ENCODE data around the gene GPR176. TPM values are rescaled to one million over a fixed set of nuclear protein-coding genes. Genes with fewer than 3 reads are reported as not detected.

Gene GPR176
- polyA plus RNA-seq, 1 of the 3 experiments (the other 2 are of a cell fraction): 21.9 TPM

DNA sequence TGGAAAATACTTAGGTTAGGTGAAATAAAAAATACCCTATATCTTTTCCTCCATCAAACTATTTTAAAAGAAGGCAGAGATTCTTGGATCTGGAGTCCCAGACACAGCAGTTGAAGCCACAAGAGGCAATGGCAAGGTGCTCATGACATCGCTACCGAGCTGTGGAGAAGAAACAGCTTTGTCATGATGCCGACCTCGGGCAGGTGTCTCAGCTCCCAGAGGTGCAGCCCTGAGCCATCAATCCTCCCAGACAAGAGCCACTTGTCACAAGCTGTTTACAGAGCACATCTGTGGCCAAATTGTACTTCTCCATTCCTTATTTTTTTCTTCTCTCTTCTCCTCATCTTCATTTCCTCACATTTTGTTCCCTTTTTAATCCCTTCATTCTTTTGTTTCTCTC lies 50.8 kb downstream of the GPR176 start:
- Histone ChIP-seq H4K20me1 (ENCODE audit: insufficient read depth) (peaks cover 11% of the 10 kb centered on the region; the same call in 1 of the 2 replicates), H3K79me2 (ENCODE audit: insufficient read depth) (peaks cover 96% of the 10 kb centered on the region), H3K27me3 (ENCODE audit: insufficient read depth) (no peaks in the 10 kb centered on the region), H3K4me3 (ENCODE audit: low read depth in 2 of 2, low read length in 1 of 2) (no peak overlapping the region), H3K9me2 (no peaks in the 10 kb centered on the region), H3K9ac (no peak overlapping the region), H3K27ac (ENCODE audit: low read depth in 2 of 2, low read length in 1 of 2) (no peak overlapping the region), H3K36me3 (replicated peaks in 1 of 2; ENCODE audit: control insufficient read depth in 1 of 2, insufficient read depth in 2 of 2, low read length in 1 of 2) (peaks cover 0 to 11% of the 10 kb centered on the region in 2 experiments), H3K4me2 (no peak overlapping the region), H3K4me1 (ENCODE audit: control insufficient read depth in 1 of 2, insufficient read depth in 2 of 2, low read depth in 1 of 2, low read length in 1 of 2) (no peaks in the 10 kb centered on the region), H3K9me3 (no peaks in the 10 kb centered on the region), H2AFZ (ENCODE audit: low read depth) (no peak overlapping the region), H3F3A (replicated peaks; ENCODE audit: insufficient read depth) (peaks cover 6% of the 10 kb centered on the region)
- DNase-seq: no peak
- 100% methylated on average over 1 of the region's 4 CpGs for WGBS (ENCODE audit: low lambda C conversion rate)
- ChIA-PET POLR2A (interaction anchor here (0.7 kb wide), 1 partner anchor 8 kb away, joined by 3 read pairs; no protein-coding TSS in a partner anchor), CTCF (interaction anchor here (0.7 to 0.8 kb wide), 2 partner anchors 16 to 59 kb away, joined by 3 read pairs; no protein-coding TSS in a partner anchor)
- no peak for TF ChIP-seq ELF1 (IDR thresholded peaks at IDR 0.05)
- TF ChIP-seq RFX5 (IDR thresholded peaks at IDR 0.05; ENCODE audit: low read length): no peak
- TF ChIP-seq FOXM1 (IDR thresholded peaks at IDR 0.05; ENCODE audit: low read depth): no peak
- TF ChIP-seq RXRA (IDR thresholded peaks at IDR 0.05; ENCODE audit: borderline replicate concordance, low read depth): no peak
- TF ChIP-seq, protein P1, sequence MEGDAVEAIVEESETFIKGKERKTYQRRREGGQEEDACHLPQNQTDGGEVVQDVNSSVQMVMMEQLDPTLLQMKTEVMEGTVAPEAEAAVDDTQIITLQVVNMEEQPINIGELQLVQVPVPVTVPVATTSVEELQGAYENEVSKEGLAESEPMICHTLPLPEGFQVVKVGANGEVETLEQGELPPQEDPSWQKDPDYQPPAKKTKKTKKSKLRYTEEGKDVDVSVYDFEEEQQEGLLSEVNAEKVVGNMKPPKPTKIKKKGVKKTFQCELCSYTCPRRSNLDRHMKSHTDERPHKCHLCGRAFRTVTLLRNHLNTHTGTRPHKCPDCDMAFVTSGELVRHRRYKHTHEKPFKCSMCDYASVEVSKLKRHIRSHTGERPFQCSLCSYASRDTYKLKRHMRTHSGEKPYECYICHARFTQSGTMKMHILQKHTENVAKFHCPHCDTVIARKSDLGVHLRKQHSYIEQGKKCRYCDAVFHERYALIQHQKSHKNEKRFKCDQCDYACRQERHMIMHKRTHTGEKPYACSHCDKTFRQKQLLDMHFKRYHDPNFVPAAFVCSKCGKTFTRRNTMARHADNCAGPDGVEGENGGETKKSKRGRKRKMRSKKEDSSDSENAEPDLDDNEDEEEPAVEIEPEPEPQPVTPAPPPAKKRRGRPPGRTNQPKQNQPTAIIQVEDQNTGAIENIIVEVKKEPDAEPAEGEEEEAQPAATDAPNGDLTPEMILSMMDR (IDR thresholded peaks at IDR 0.05): no peak
- TF ChIP-seq JUND (IDR thresholded peaks at IDR 0.05): no peak
- no peak for TF ChIP-seq NRF1 (IDR thresholded peaks at IDR 0.05; ENCODE audit: low read depth, low read length)
- no peak for TF ChIP-seq RAD21 (IDR thresholded peaks at IDR 0.05; ENCODE audit: low read length)
- TF ChIP-seq FOSL2 (IDR thresholded peaks at IDR 0.05; ENCODE audit: borderline replicate concordance, low read depth): no peak
- TF ChIP-seq SIN3A (IDR thresholded peaks at IDR 0.05; ENCODE audit: borderline replicate concordance, low read depth, low read length): no peak
- no peak for TF ChIP-seq GABPA (IDR thresholded peaks at IDR 0.05; ENCODE audit: low read depth)
- no peak for TF ChIP-seq FOXJ3 (CRISPR knock-in tag; IDR thresholded peaks at IDR 0.05)

DNA sequence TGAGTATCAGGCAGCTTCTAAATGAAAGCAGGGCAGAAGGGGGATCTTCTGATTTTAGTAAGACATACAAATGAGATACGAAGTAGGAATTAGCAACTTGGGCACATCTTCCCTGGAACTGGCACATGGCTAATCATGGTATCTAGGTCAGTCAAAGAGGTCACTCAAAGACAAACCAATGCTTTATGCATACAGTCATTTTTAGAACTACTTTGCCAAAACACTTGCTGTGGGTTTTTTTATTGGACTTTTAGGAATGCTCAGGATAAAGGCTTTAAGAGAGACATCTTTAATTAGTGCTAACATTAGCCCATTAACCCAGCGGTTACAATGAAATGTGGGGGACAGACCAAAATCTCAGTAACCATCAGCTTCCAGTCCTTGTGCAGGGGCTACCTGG lies 51.7 kb downstream of the GPR176 start:
- Histone ChIP-seq H3K4me1 (ENCODE audit: control insufficient read depth in 1 of 2, insufficient read depth in 2 of 2, low read depth in 1 of 2, low read length in 1 of 2) (no peaks in the 10 kb centered on the region), H3K9me2 (no peaks in the 10 kb centered on the region), H3K27me3 (ENCODE audit: insufficient read depth) (no peaks in the 10 kb centered on the region), H4K20me1 (ENCODE audit: insufficient read depth) (peaks cover 11% of the 10 kb centered on the region; the same call in 1 of the 2 replicates), H2AFZ (ENCODE audit: low read depth) (no peak overlapping the region), H3K27ac (ENCODE audit: low read depth in 2 of 2, low read length in 1 of 2) (no peak overlapping the region), H3F3A (replicated peaks; ENCODE audit: insufficient read depth) (peaks cover 6% of the 10 kb centered on the region), H3K36me3 (replicated peaks in 1 of 2; ENCODE audit: control insufficient read depth in 1 of 2, insufficient read depth in 2 of 2, low read length in 1 of 2) (peaks cover 0 to 8% of the 10 kb centered on the region in 2 experiments), H3K79me2 (ENCODE audit: insufficient read depth) (peaks cover 96% of the 10 kb centered on the region), H3K4me3 (ENCODE audit: low read depth in 2 of 2, low read length in 1 of 2) (no peak overlapping the region), H3K9me3 (no peaks in the 10 kb centered on the region), H3K9ac (no peak overlapping the region), H3K4me2 (no peak overlapping the region)
- WGBS (ENCODE audit: low lambda C conversion rate): 91% methylated on average over 2 of the region's 2 CpGs
- DNase-seq: no peak
- POLR2A ChIA-PET: interaction anchor here (0.7 to 0.8 kb wide), 2 partner anchors 9 to 52 kb away, joined by 3 read pairs; no protein-coding TSS in a partner anchor
- TF ChIP-seq TCF12 (IDR thresholded peaks at IDR 0.05) (no peak), JUND (IDR thresholded peaks at IDR 0.05) (no peak), GABPA (IDR thresholded peaks at IDR 0.05; ENCODE audit: low read depth) (no peak), NFIC (IDR thresholded peaks at IDR 0.05; ENCODE audit: borderline replicate concordance) (no peak)
- CTCF ChIA-PET: interaction anchor here (0.7 to 0.8 kb wide), 2 partner anchors 15 to 58 kb away, joined by 3 read pairs; no protein-coding TSS in a partner anchor

All from SK-N-SH (cell line).